GM19463 (cell line): ENCODE results near the gene ZFHX3.

Source experiments
- ATAC-seq: cut with Tn5 transposase; IDR thresholded peaks from one replicate; pipeline ENCODE4 v1.9.1; 2021; ENCODE audit warnings: mild to moderate bottlenecking, moderate library complexity; ENCODE audit not compliant: unreplicated experiment

Gene ZFHX3

GRCh38 chr16:72837846-72838585 lies 209.9 kb downstream of the ZFHX3 start:
- ATAC-seq, result no peak

GRCh38 chr16:72836985-72837384 lies 210.9 kb downstream of the ZFHX3 start:
- ATAC-seq, result no peak

GRCh38 chr16:72836181-72836580 lies 211.7 kb downstream of the ZFHX3 start:
- ATAC-seq, result no peak

- ATAC-seq, result no peak
These were observed 212.8 kb downstream of the ZFHX3 start for GRCh38 chr16:72835086-72835485.

GRCh38 chr16:72834499-72834898 lies 213.4 kb downstream of the ZFHX3 start:
- no peak for ATAC-seq

- no peak for ATAC-seq
These were observed 214.0 kb downstream of the ZFHX3 start for GRCh38 chr16:72833969-72834368.

GRCh38 chr16:72833482-72833881 lies 214.4 kb downstream of the ZFHX3 start:
- no peak for ATAC-seq

GRCh38 chr16:72832621-72833248 lies 215.2 kb downstream of the ZFHX3 start:
- ATAC-seq, result peak; percentile 87

GRCh38 chr16:72829846-72830775 lies 217.8 kb downstream of the ZFHX3 start:
- no peak for ATAC-seq

GRCh38 chr16:72827866-72828265 lies 220.1 kb downstream of the ZFHX3 start:
- no peak for ATAC-seq

- ATAC-seq, result no peak
These were observed 221.9 kb downstream of the ZFHX3 start for GRCh38 chr16:72825912-72826621.

GRCh38 chr16:72824761-72825160 lies 223.2 kb downstream of the ZFHX3 start:
- no peak for ATAC-seq

- no peak for ATAC-seq
These were observed 223.9 kb downstream of the ZFHX3 start for GRCh38 chr16:72824027-72824426.

GRCh38 chr16:72821185-72821950 lies 226.6 kb downstream of the ZFHX3 start:
- no peak for ATAC-seq

GRCh38 chr16:72819345-72819744 lies 228.6 kb downstream of the ZFHX3 start:
- no peak for ATAC-seq

GRCh38 chr16:72818236-72818845 lies 229.6 kb downstream of the ZFHX3 start:
- ATAC-seq, result no peak

- peak; percentile 65 for ATAC-seq
These were observed 232.3 kb downstream of the ZFHX3 start for GRCh38 chr16:72815348-72816318.

- ATAC-seq, result no peak
These were observed 233.7 kb downstream of the ZFHX3 start for GRCh38 chr16:72814226-72814625.

GRCh38 chr16:72812672-72813071 lies 235.3 kb downstream of the ZFHX3 start:
- no peak for ATAC-seq
